Body of pancreas (tissue), 4 donors: ENCODE results near the gene ZNF235. TPM values are rescaled to one million over a fixed set of nuclear protein-coding genes. Genes with fewer than 3 reads are reported as not detected.
"Not testable (repeated sequence)": the region's sequence is repeated elsewhere in the genome, so short reads cannot be mapped to it uniquely, and the experiment has no call there.

Experiments
- ATAC-seq: fragments of 150-250 bp; one replicate; pipeline ENCODE4 v1.9.1; 2016
- DNase-seq, 4 donors: peaks; one replicate each; pipeline ENCODE4 v3.0.0-alpha.2; 2019
- H3K27ac ChIP-seq, 4 donors: fragments of 200-600 bp; sonication (generic); 1 replicate in 3 of 4; 2 replicates in 1 of 4; pipeline versions ENCODE4 v1.5.1 to v1.6.1; 2016 to 2019; ENCODE audit warnings: mild to moderate bottlenecking in 1 of 4, mixed read lengths in 1 of 4, moderate library complexity in 1 of 4
- H3K27me3 ChIP-seq, 2 donors: fragments of 200-600 bp; sonication (generic); one replicate each; pipeline ENCODE4 v1.6.0; 2016; ENCODE audit warnings: mild to moderate bottlenecking in 1 of 2
- H3K36me3 ChIP-seq, 2 donors: fragments of 200-600 bp; sonication (generic); replicated peaks in 1 of 2; 2 replicates each; pipeline ENCODE4 v1.5.1; 2016; ENCODE audit warnings: low read depth in 2 of 2; ENCODE audit not compliant: insufficient read depth in 1 of 2
- H3K4me1 ChIP-seq: fragments of 200-600 bp; sonication (generic); one replicate; pipeline ENCODE4 v1.6.0; 2016
- H3K4me3 ChIP-seq, 2 donors: fragments of 200-600 bp; sonication (generic); 1 replicate in 1 of 2; 2 replicates in 1 of 2; pipeline ENCODE4 v1.5.1; 2016 to 2019
- H3K9me3 ChIP-seq, 3 donors: fragments of 200-600 bp; sonication (generic); 1 replicate in 2 of 3; 2 replicates in 1 of 3; pipeline ENCODE4 v1.5.1; 2016
- POLR2A ChIP-seq, 3 donors: fragments of 450-650 bp; IDR thresholded peaks; one replicate each; pipeline ENCODE4 v1.6.1; 2016; ENCODE audit warnings: antibody characterized with exemption in 3 of 3, mild to moderate bottlenecking in 2 of 3
- WGBS, 2 donors: methylation state at CpG; one replicate each; pipeline ENCODE4 v1.1.5; 2017; 5-methylcytosine and 5-hydroxymethylcytosine counted together
- intact Hi-C: fragments of 100-400 bp; cut with DNase I; formaldehyde crosslinking; loops from one replicate; pipeline ENCODE4 v1.15.1; 2023
- total RNA-seq, 2 donors: library from RNA; depleted of rRNA; stranded (reverse); fragments of >200 nt; gene quantifications; one replicate each; pipeline ENCODE4 v1.1.0, GENCODE V29; 2016
- TF ChIP-seq, protein P1 (sequence below), 7 experiments: fragments of 450-650 bp in 4 of 7; fragments of 200-600 bp in 3 of 7; sonication (generic) in 3 of 7; IDR thresholded peaks; one replicate each; pipeline ENCODE4 v1.5.1; 2016 to 2019; ENCODE audit warnings: antibody characterized with exemption in 7 of 7

Gene ZNF235
- 1 to 10 TPM; 2.6 to 4.4 TPM for total RNA-seq

DNA sequence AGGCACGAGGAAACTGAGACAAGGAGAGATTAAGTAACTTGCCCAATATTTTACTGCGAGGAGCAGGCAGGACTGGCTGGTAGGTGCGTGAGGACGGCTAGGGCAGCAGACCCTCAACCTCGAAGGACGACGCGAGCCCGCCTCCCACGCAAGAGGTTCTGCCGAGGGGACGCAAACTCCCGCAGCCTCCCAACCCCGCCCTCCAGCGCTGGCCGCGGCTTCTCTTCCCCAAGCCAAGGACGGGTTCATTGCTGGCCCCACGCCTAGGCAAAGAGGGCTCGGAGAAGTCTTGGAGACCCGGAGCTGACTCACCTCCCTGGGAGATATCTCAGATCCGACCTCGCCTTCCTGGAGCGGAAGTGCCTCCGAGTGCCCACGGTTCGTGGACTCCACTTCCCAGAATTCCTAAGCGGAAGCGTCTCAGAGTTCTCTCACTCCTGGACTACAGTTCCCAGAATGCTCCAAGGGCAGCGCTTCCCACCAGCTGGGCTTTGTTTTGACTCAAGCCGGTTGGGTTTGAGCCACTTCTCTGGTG is at the start of gene ZNF235:
Gene ZNF235, minus strand, starts transcription at position 367 of the 535 bp plus-strand sequence. CDS start 1,621 bp downstream, outside the sequence.
- Histone ChIP-seq H3K36me3 (peaks cover 0 to 3% of the 10 kb centered on the region in 2 donors), H3K4me1 (peaks cover 3% of the 10 kb centered on the region), H3K27ac (peak within 1 kb of the TSS in 3 of 4 donors; percentile 40 to 81 (median 76)), H3K4me3 (peak within 1 kb of the TSS; percentile 72 to 87), H3K27me3 (no peaks in the 10 kb centered on the region), H3K9me3 (peaks cover 0 to 14% (median 0%) of the 10 kb centered on the region in 3 donors)
- TF ChIP-seq, protein P1, sequence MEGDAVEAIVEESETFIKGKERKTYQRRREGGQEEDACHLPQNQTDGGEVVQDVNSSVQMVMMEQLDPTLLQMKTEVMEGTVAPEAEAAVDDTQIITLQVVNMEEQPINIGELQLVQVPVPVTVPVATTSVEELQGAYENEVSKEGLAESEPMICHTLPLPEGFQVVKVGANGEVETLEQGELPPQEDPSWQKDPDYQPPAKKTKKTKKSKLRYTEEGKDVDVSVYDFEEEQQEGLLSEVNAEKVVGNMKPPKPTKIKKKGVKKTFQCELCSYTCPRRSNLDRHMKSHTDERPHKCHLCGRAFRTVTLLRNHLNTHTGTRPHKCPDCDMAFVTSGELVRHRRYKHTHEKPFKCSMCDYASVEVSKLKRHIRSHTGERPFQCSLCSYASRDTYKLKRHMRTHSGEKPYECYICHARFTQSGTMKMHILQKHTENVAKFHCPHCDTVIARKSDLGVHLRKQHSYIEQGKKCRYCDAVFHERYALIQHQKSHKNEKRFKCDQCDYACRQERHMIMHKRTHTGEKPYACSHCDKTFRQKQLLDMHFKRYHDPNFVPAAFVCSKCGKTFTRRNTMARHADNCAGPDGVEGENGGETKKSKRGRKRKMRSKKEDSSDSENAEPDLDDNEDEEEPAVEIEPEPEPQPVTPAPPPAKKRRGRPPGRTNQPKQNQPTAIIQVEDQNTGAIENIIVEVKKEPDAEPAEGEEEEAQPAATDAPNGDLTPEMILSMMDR (IDR thresholded peaks at IDR 0.05) = no peak
- TF ChIP-seq POLR2A (IDR thresholded peaks at IDR 0.05) = peak in 2 of 3 donors; percentile 47 to 61
- intact Hi-C loops = no loop called here
- ATAC-seq = peak; percentile 100
- peak; percentile 89 to 96 (median 91) for DNase-seq
- 0 to 1% methylated on average over 19 to 31 of the region's 31 CpGs for WGBS, 2 donors

DNA sequence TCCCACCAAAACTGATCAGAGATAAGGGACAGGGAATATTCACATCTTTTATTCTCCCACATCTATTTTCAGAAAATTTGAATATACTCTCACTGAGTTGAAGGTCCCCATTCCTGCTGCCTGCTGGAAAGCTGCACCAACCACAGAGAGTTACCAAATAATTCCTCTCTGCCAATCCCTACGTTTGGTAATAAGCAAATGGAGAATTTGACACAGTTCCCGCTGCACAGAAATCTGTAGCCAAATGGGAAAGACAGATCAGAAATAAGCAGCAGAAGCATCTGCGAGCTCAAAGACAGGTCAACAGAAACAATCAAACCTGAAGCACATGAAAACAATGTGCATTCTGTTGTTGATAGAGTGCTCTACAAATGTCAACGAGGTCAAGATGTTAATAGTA is 41.7 kb upstream of the ZNF235 start:
- Histone ChIP-seq H3K9me3 (peaks cover 0 to 57% (median 0%) of the 10 kb centered on the region in 3 donors), H3K4me3 (no peak overlapping the region), H3K4me1 (no peaks in the 10 kb centered on the region), H3K27ac (no peak overlapping the region), H3K27me3 (no peaks in the 10 kb centered on the region), H3K36me3 (no peaks in the 10 kb centered on the region)
- intact Hi-C loops = no loop called here
- TF ChIP-seq, protein P1 (IDR thresholded peaks at IDR 0.05) = no peak
- TF ChIP-seq POLR2A (IDR thresholded peaks at IDR 0.05) = no peak
- ATAC-seq = no peak
- no peak for DNase-seq
- WGBS, 2 donors = 71 to 79% methylated on average over 4 of the region's 4 CpGs

DNA sequence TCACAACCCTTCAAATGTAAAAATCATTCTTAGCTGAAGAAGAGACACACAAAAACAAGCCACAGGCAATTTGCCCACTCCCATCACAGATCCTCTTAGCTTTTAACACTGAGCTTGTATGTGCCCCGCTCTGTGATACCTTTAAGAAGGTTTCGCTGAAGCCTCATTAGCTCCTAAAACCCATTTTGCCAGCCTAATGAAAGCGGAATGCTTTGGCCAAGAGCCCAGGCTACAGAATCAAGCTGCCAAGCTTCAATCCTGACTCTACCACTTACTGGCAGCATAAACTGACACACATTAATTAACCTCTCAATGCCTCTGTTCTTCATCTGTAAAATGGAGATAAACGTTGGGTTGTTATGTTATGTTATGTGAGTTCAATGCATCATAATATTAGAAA is 41.1 kb upstream of the ZNF235 start:
- Histone ChIP-seq H3K27ac (no peak overlapping the region), H3K27me3 (no peaks in the 10 kb centered on the region), H3K4me3 (no peak overlapping the region), H3K4me1 (no peaks in the 10 kb centered on the region), H3K36me3 (no peaks in the 10 kb centered on the region), H3K9me3 (peaks cover 0 to 54% (median 0%) of the 10 kb centered on the region in 3 donors)
- DNase-seq = no peak
- WGBS, 2 donors = 89 to 96% methylated on average over 4 of the region's 4 CpGs
- intact Hi-C loops = no loop called here
- no peak for ATAC-seq
- TF ChIP-seq POLR2A (IDR thresholded peaks at IDR 0.05) = no peak
- TF ChIP-seq, protein P1 (IDR thresholded peaks at IDR 0.05) = no peak

GRCh38 chr19:44344255-44344654 is 39.4 kb upstream of the ZNF235 start:
- intact Hi-C loops = no loop called here
- 28 to 100% methylated on average over 1 of the region's 1 CpG for WGBS, 2 donors
- TF ChIP-seq POLR2A (IDR thresholded peaks at IDR 0.05) = no peak
- TF ChIP-seq, protein P1 (IDR thresholded peaks at IDR 0.05) = no peak
- H3K27ac ChIP-seq = no peak overlapping the region
- no peaks in the 10 kb centered on the region for H3K27me3 ChIP-seq
- DNase-seq (no peak), ATAC-seq (no peak)
- H3K4me3 ChIP-seq = no peak overlapping the region
- peaks cover 0 to 42% (median 0%) of the 10 kb centered on the region in 3 donors for H3K9me3 ChIP-seq
- H3K36me3 ChIP-seq = peaks cover 2 to 8% of the 10 kb centered on the region in 2 donors
- H3K4me1 ChIP-seq = no peaks in the 10 kb centered on the region

DNA sequence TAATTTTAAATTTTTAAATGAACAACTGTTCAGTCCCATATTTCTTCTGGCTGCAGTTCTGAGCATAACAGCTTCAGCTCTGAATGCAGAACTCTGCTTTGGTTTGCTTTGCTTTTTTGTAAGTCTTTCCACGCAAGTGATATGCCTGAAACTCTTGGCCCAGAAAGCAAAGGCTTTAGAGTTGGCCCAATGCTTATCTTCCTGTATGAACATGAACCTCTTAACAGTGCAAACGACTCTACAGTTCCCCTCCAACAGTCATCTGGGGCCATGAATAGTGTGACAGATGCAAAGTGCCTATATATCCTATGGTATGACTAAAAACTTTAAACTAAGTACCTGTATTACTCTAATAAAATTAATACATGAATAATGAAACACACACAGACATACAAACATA is 37.0 kb upstream of the ZNF235 start:
- TF ChIP-seq POLR2A (IDR thresholded peaks at IDR 0.05) = no peak
- TF ChIP-seq, protein P1 (IDR thresholded peaks at IDR 0.05) = no peak
- peaks cover 0 to 32% (median 0%) of the 10 kb centered on the region in 3 donors for H3K9me3 ChIP-seq
- no peaks in the 10 kb centered on the region for H3K27me3 ChIP-seq
- peaks cover 6 to 10% of the 10 kb centered on the region in 2 donors for H3K36me3 ChIP-seq
- intact Hi-C loops = no loop called here
- ATAC-seq = no peak
- no peaks in the 10 kb centered on the region for H3K4me1 ChIP-seq
- 80 to 87% methylated on average over 2 of the region's 2 CpGs for WGBS, 2 donors
- no peak overlapping the region for H3K27ac ChIP-seq
- no peak overlapping the region for H3K4me3 ChIP-seq
- DNase-seq = no peak

GRCh38 chr19:44334639-44335038 is 29.8 kb upstream of the ZNF235 start:
- H3K4me1 ChIP-seq, ATAC-seq, H3K4me3 ChIP-seq, intact Hi-C loops, H3K27me3 ChIP-seq, DNase-seq, H3K27ac ChIP-seq: not testable (repeated sequence)
- H3K36me3 ChIP-seq = peaks cover 30 to 39% of the 10 kb centered on the region in 2 donors
- peaks cover 0 to 59% (median 0%) of the 10 kb centered on the region in 3 donors for H3K9me3 ChIP-seq
- WGBS, 2 donors = 66 to 72% methylated on average over 3 of the region's 3 CpGs
